Raji (cell line): ENCODE data around the gene LIG3.

Experiments
- POLR2A ChIP-seq: IDR thresholded peaks from 2 replicates; pipeline ENCODE4 v1.6.1; 2011; ENCODE audit warnings: low read depth, low read length, control low read depth; ENCODE audit not compliant: insufficient read depth

LIG3 gene

DNA sequence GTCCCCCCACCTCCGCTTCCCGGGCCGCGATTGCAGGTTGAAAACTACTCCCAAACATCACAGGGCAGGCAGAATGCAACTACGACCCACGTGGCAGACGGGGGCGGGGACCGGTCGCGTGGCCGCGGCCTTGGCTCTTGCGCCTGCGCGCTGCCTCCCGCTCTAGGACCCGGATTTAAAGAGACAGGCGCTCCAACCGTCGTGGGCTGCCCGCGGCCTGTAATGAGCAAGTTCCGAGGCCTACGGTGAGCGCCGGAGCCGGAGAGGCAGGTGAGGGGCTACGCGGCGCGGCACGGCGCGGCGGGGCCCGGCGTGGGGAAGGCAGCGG is at the start of gene LIG3:
Gene LIG3 (plus strand): TSS at position 160 of the 328 bp plus-strand sequence. CDS start 2,494 bp downstream, outside the sequence.
- peak; percentile 72; the same call in 1 of the 2 replicates for TF ChIP-seq POLR2A

DNA sequence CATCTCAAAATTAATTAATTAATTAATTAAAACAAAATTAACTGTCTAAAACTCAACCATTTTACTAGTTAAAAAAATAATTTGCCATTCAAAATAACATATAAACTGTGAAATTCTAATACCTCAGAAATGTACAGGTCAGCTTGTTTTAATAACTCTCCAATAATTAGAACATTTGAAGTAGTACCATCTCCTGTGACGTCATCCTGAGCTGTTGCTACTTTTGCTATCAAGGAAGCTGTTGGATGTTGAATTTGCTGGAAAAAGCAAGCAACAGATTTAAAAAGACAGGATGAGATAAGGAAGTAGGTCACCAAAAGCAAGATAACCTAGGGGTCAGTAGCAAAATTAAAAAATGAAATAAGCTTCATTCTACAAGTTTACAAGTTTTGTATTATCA is 21.9 kb upstream of the LIG3 start:
- TF ChIP-seq POLR2A, result no peak

DNA sequence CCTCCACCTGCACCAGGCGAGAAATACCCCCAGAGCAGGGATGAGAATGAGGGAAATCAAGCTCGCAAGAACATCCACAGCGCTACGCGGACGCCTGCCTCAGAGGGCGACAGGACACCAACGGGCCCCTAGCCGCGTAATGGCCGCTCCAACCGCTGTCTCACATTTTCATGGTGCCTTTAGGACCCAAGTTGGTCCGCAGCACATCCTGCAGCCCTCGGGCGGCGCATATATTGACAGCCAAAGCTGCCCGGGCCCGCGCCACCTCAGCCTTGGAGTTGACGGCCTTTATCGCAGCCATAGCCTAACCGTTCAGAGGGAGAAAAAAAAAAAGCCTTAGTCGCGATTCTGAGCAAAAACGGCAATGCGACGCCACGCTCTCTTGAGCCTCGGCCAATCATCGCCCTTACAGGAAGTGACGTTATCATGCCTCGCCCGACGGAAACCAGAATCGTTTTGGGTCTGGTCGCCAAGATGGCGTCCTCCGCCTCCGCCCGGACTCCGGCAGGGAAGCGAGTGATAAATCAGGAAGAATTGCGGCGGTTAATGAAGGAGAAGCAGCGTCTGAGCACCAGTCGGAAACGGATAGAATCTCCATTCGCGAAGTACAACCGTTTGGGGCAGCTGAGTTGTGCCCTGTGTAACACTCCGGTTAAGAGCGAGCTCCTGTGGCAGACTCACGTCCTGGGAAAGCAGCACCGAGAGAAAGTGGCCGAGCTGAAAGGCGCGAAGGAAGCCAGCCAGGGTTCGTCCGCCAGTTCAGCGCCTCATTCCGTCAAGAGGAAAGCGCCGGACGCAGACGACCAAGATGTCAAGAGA is 19.0 kb upstream of the LIG3 start, which contains the start of the genes CCT6B and ZNF830:
Gene CCT6B (minus strand): TSS at position 368 of the 819 bp plus-strand sequence. CDS start 67 bp downstream, at position 301.
Gene ZNF830 (plus strand): TSS at position 448 of the 819 bp plus-strand sequence. CDS start 27 bp downstream, at position 475.
- TF ChIP-seq POLR2A, result peak; percentile 92

DNA sequence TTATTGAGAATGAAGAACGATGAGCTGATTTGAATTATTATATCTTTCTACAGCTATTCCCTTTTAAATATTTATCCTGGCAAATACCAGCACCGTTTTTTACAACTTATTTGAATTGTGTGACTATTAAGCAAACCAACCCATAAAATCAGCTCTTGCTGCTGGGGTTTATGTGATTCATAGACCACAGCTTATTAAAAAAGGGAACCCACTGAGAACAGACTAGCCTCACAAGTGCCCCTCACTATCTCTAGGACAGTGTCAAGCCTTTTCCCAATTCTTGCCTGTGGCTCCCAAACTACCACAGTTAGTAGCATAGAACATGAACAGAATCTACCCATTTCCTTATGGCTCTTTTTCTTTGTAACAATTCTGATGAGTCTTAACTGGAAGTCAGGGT is 6.1 kb upstream of the LIG3 start:
- TF ChIP-seq POLR2A, result no peak

DNA sequence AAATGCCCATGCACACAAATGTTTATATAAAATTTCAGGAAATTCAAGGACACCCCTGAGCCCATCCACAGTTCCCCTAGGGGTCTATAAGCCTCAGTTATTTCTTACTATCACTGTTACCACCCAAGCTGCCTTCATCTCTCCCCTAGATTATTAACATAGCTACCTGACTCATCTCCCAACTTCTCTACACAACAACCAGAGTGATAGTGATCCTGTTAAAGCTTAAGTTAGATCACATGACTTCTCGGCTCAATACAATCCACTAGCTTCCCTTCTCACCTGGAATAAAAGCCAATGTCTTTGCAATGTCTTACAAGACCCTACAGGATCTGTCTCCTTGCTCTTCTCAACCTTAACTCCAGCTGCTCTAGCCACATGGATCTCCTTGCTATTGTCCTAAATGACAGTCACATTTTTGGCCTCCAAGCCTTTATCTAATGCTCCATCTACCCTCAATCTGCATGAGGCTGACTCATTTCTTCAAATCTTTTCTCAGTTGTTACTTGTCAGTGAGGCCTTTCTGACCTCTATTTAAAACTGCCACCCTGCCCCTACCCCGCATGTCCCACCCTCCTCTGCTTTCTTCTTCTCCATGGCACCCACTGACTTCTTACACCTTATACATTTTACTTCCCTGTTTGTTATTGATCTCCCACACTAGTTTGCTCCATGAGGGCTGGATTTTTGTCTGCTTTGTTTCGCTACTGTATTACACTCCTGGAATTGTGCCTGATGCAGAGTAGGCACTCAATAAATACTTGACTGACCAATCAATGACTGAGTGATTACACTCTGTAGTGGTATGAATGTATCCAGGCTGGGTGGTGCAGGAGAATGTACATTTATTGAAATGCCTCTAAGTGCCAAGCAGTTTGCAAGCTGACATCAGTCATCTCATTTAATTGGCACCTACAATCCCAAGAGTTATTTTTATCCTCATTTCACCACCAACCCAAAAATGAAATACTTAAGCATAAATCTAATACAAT is 5.2 kb upstream of the LIG3 start:
- no peak for TF ChIP-seq POLR2A

DNA sequence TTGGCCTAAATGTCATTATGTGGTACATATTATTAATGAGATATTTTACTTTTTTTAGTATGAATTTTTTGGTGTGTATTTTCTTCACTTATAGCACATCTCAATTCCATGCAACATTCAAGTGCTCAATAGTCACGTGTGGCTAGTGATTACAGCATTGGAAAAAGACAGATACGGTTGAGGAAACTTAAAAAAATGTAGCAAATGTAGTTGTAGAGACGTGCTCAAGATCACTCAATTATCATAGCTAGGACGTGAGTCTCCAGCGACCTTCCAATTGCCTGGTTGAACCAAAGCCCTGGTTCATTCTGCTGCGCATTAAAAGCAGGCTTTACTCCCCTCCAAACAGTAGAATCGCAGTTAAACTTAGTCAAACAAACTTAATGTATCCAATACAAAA is 1.2 kb upstream of the LIG3 start:
- no peak for TF ChIP-seq POLR2A

DNA sequence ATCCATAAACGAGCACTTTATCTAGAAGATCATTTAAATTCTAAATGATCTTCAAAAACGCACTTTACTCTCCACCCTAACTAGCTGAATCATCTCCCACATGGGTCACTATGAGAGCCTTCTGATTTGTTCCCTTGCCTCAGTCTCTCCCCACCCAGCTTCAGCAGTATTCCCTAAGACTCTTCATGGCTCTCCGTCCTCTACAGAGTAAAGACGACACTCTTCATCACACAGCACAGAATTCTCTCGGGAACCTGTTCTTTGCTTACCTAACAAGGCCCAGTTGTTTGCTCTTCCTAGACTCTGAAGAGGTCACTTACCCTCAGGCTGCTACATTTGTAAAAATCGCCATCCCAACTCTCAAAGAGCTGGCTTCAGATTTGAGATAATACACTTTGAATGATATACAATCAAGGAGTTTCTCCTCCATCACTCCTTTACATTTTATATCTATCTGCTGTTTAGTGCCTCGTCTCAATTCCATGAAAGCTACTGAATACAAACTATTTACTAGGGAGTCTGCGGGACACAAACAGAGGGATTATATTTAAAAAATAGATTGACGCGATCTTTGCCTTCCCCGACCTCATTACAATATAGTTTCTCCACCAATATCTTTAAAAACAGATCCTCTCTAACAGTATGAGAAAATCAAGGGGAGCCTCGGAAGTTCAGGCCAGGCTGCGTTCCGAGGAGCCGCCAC is 511 bp upstream of the LIG3 start:
- TF ChIP-seq POLR2A, result no peak

DNA sequence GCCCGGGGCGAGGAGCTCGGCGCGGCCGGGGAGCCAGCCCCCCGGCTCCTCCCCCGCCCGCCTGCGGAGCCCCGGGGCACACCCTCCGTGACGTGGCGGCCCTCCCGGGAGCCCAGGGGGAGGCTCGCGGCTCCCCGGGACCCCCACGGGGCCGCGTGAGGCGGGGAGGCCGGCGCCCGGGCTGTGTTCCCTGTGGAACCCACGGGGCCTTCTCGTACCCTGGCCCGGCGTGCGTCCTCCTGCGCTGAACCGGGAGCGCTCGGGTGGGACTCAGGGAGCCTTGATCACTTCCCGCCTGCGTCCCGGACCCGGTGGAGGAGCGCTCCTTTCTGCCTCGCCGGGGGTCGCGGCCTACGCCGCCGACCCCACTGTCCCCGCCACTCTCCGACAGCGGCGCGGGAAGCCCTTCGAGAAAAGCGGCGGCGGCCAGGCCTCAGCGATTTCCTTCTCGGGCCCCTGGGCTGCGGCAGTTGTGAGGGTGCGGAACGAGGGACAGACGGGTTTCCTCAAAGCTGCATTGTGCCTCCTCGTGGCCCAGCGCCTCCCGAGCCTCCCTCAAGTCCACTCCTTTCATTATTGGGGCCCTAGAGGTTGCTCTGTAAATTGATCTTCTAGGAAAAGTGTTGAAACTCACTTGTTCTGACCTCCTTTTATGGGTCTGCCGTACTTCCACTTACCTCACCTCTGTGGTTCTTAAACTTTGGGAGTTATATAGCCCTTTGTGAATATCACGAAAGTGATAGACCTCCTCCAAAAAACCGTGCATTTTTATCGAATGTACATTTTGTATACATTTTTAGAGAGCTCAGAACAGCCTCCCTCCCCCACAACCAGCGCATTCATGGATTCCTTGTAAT is 597 bp downstream of the LIG3 start:
- no peak; the same call in 1 of the 2 replicates for TF ChIP-seq POLR2A

DNA sequence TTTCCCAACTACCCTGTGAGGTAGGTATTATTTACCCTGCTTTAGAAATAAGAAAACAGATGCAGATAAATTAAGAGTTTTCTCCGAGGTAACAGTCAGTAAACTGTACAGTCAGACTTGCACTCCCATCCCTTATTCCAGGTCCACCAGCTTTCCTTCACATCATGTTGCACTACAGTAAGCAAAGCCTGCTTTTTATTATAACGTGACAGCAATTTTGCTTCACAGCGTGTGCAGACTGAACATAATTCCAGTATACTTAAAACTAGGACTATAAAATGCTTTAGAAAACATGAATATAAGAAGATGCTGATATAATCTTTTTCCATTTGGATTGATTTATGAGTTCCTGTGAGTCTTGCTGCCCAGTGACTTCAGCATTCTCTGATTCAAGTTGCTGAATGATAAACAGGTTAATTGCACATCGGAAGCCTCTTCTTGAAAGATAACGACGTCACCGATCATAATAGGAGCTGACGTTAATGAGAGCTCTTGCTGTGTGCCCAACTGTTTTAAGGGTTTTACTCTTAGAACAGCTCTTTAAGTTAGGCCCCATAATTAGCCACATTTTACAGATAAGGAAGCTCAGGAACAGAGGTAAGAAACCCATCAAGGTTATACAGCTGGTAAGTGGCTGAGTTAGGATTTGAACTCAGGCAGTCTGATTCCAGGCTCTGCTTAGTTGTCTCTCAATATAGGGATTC is 1.4 kb downstream of the LIG3 start:
- TF ChIP-seq POLR2A, result no peak

DNA sequence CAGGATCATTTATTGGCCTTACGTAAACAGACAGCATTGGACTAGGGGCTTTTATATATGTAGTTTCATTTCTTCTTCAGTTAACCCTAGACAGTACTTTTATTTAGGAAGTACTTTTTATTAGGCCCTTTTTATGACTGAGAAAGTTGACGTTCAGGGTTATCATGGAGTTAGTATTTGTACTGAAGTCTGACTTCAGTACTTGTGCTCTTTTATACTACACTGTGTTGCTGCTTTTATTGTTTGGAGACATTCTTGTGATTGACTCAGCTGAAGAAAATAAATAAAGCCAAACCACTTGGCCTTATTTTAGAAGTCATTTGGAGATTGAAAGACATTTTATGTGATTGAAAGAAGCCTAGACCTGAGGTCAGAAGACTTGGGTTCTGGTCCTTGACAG is 6.9 kb downstream of the LIG3 start:
- TF ChIP-seq POLR2A, result no peak

DNA sequence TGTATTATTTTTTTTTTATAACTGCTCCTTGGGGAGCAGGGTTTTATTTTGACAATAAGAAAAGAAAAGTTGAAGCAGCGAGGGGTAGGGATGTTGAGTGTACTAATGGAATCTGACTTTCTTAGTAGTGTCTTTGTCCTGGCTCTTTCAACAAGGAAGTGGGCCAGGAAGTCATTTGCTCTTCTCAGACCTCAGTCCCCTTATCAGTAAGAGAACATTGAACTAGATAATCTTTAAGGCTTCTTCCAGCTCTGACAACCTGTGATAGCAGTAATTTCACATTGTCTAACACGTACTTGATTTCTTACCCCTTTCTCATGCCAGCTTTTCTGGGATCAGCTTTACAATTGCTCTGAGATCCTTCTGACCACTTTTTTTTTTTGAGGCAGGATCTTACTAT is 8.3 kb downstream of the LIG3 start:
- TF ChIP-seq POLR2A, result no peak

DNA sequence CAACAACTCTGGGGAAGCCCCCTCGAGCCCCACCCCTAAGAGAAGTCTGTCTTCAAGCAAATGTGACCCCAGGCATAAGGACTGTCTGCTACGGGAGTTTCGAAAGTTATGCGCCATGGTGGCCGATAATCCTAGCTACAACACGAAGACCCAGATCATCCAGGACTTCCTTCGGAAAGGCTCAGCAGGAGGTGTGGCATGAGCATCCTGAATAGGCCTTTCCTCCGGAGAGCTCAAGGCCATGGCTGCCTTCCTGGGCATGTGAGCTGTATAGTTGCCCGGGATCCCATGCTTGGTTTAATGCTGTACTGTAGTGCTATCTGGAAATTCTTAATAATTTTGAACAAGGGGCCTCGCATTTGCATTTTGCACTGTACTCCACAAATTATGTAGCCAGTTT is 9.2 kb downstream of the LIG3 start:
- TF ChIP-seq POLR2A, result no peak

DNA sequence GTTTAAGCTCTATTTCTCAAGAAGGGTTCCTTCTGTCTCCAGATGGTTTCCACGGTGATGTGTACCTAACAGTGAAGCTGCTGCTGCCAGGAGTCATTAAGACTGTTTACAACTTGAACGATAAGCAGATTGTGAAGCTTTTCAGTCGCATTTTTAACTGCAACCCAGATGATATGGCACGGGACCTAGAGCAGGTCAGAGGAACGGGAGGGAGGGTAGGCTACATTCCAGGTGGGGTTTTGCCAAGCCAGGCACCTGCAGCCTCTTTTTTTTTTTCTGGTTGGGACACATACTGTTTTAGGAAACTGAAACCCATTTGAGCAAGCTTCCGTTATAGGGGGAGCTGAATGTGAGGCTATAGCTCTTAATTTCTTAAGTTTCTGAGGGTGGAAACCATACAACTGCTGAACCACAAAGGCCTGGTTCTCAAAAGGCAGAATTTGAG is 10.6 kb downstream of the LIG3 start:
- TF ChIP-seq POLR2A, result no peak
